Astrocyte (in vitro differentiated cells and primary cell): ENCODE data around the gene ASPG. TPM values are rescaled to one million over a fixed set of nuclear protein-coding genes. Genes with fewer than 3 reads are reported as not detected.

Source experiments
- DNase-seq: peaks from one replicate; pipeline ENCODE4 v3.0.0-alpha.2; 2010; ENCODE audit warnings: low read depth
- FAIRE-seq: peaks from 2 replicates; lab custom pipeline; 2011; peaks lifted over from hg19 to GRCh38; lab: Jason Lieb, UNC
- H2AFZ ChIP-seq: 2 replicates; pipeline ENCODE4 v1.6.0; 2012; ENCODE audit warnings: low read depth, low read length, inconsistent platforms
- H3K27ac ChIP-seq: 2 replicates; pipeline ENCODE4 v1.5.1; 2011; ENCODE audit warnings: low read depth, low read length, inconsistent platforms
- H3K27me3 ChIP-seq: 2 replicates; pipeline ENCODE4 v1.6.0; 2011; ENCODE audit warnings: low read length, inconsistent platforms; ENCODE audit not compliant: insufficient read depth
- H3K36me3 ChIP-seq: 2 replicates; pipeline ENCODE4 v1.5.1; 2011; ENCODE audit warnings: low read length, inconsistent platforms; ENCODE audit not compliant: insufficient read depth
- H3K4me1 ChIP-seq: 2 replicates; pipeline ENCODE4 v1.5.1; 2011; ENCODE audit warnings: low read length, inconsistent platforms; ENCODE audit not compliant: insufficient read depth
- H3K4me2 ChIP-seq: 2 replicates; pipeline ENCODE4 v1.6.0; 2012; ENCODE audit warnings: low read length, inconsistent platforms
- H3K4me3 ChIP-seq: 2 replicates; pipeline ENCODE4 v1.5.1; 2011; ENCODE audit warnings: low read depth, mild to moderate bottlenecking, low read length, inconsistent platforms; ENCODE audit not compliant: insufficient read depth
- H3K79me2 ChIP-seq: 2 replicates; pipeline ENCODE4 v1.6.0; 2012; ENCODE audit warnings: mild to moderate bottlenecking, low read length, inconsistent platforms; ENCODE audit not compliant: insufficient read depth
- H3K9ac ChIP-seq: 2 replicates; pipeline ENCODE4 v1.6.0; 2012; ENCODE audit warnings: mild to moderate bottlenecking, low read length, inconsistent platforms
- H3K9me3 ChIP-seq: 2 replicates; pipeline ENCODE4 v1.5.1; 2012; ENCODE audit warnings: low read depth, mild to moderate bottlenecking, low read length, inconsistent platforms; ENCODE audit not compliant: insufficient read depth
- H4K20me1 ChIP-seq: 2 replicates; pipeline ENCODE4 v1.6.0; 2012; ENCODE audit warnings: low read length, inconsistent platforms; ENCODE audit not compliant: insufficient read depth
- H3K27ac Mint-ChIP-seq: one replicate; pipeline ENCODE4 v1.8.0; 2021; ENCODE audit warnings: mild to moderate bottlenecking, mixed read lengths; ENCODE audit not compliant: unreplicated experiment
- H3K27me3 Mint-ChIP-seq: one replicate; pipeline ENCODE4 v1.8.0; 2021; ENCODE audit warnings: low read depth, mixed read lengths; ENCODE audit not compliant: unreplicated experiment
- H3K36me3 Mint-ChIP-seq: one replicate; pipeline ENCODE4 v1.8.0; 2021; ENCODE audit warnings: low read depth, mixed read lengths; ENCODE audit not compliant: unreplicated experiment
- H3K4me1 Mint-ChIP-seq: one replicate; pipeline ENCODE4 v1.8.0; 2021; ENCODE audit warnings: low read depth, mixed read lengths; ENCODE audit not compliant: unreplicated experiment
- H3K4me3 Mint-ChIP-seq: one replicate; pipeline ENCODE4 v1.8.0; 2021; ENCODE audit warnings: mild to moderate bottlenecking, moderate library complexity, mixed read lengths; ENCODE audit not compliant: unreplicated experiment
- H3K9me3 Mint-ChIP-seq: one replicate; pipeline ENCODE4 v1.8.0; 2021; ENCODE audit warnings: mild to moderate bottlenecking, mixed read lengths; ENCODE audit not compliant: unreplicated experiment
- EZH2 ChIP-seq: IDR thresholded peaks from 2 replicates; pipeline ENCODE4 v1.6.1; 2012; ENCODE audit warnings: mild to moderate bottlenecking, low read length, inconsistent platforms; ENCODE audit not compliant: insufficient read depth
- total RNA-seq: library from RNA; stranded (reverse); gene quantifications from 2 replicates; pipeline ENCODE4 v1.2.1, GENCODE V29; 2021
- TF ChIP-seq, protein P1 (sequence below): IDR thresholded peaks from 2 replicates; pipeline ENCODE4 v1.5.1; 2011; ENCODE audit warnings: low read depth, mild to moderate bottlenecking, inconsistent platforms, low read length, moderate library complexity; ENCODE audit not compliant: insufficient read depth

The ASPG gene
- total RNA-seq, 1 donor from 2014 or later = not detected

DNA sequence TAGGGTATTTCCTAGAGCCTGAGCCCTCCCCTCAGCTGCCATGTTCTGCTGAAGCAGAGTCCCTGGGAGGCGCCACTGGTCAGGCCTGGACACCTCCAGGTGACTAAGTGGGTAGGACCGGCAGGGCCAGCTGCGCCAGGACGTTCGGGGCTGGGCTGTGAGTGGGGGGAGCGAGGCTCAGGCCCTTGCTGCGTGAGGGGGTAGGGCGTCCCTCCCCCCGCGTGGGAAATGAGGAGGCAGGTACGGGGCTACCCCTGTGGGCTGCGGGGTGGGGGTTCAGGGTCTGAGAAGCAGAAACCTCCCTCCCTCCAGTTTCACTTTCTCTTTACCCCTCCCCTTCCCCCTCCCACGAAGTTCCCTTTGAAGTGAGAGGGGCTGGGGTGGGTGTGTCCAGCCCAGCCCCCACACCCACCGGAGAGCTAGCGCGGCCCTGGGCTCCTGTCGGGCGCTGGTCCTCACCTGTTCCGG lies 30.8 kb downstream of the ASPG start:
- H3K27ac ChIP-seq = no peak overlapping the region
- H3K36me3 ChIP-seq = no peaks in the 10 kb centered on the region
- no peaks in the 10 kb centered on the region for H4K20me1 ChIP-seq
- peak overlapping the region; percentile 19 for H3K4me2 ChIP-seq
- H3K9ac ChIP-seq = no peak overlapping the region
- H2AFZ ChIP-seq = no peak overlapping the region
- no peaks in the 10 kb centered on the region for H3K9me3 ChIP-seq
- H3K79me2 ChIP-seq = no peaks in the 10 kb centered on the region
- Mint-ChIP-seq H3K4me1 (no peaks in the 10 kb centered on the region), H3K9me3 (no peaks in the 10 kb centered on the region), H3K36me3 (no peaks in the 10 kb centered on the region), H3K27me3 (peaks cover 60% of the 10 kb centered on the region), H3K27ac (no peak overlapping the region), H3K4me3 (no peak overlapping the region)
- DNase-seq = no peak
- H3K4me3 ChIP-seq = no peak overlapping the region
- no peak for TF ChIP-seq EZH2
- TF ChIP-seq, protein P1, sequence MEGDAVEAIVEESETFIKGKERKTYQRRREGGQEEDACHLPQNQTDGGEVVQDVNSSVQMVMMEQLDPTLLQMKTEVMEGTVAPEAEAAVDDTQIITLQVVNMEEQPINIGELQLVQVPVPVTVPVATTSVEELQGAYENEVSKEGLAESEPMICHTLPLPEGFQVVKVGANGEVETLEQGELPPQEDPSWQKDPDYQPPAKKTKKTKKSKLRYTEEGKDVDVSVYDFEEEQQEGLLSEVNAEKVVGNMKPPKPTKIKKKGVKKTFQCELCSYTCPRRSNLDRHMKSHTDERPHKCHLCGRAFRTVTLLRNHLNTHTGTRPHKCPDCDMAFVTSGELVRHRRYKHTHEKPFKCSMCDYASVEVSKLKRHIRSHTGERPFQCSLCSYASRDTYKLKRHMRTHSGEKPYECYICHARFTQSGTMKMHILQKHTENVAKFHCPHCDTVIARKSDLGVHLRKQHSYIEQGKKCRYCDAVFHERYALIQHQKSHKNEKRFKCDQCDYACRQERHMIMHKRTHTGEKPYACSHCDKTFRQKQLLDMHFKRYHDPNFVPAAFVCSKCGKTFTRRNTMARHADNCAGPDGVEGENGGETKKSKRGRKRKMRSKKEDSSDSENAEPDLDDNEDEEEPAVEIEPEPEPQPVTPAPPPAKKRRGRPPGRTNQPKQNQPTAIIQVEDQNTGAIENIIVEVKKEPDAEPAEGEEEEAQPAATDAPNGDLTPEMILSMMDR = no peak
- FAIRE-seq = no peak
- H3K27me3 ChIP-seq = peaks cover 12% of the 10 kb centered on the region
- H3K4me1 ChIP-seq = no peaks in the 10 kb centered on the region

DNA sequence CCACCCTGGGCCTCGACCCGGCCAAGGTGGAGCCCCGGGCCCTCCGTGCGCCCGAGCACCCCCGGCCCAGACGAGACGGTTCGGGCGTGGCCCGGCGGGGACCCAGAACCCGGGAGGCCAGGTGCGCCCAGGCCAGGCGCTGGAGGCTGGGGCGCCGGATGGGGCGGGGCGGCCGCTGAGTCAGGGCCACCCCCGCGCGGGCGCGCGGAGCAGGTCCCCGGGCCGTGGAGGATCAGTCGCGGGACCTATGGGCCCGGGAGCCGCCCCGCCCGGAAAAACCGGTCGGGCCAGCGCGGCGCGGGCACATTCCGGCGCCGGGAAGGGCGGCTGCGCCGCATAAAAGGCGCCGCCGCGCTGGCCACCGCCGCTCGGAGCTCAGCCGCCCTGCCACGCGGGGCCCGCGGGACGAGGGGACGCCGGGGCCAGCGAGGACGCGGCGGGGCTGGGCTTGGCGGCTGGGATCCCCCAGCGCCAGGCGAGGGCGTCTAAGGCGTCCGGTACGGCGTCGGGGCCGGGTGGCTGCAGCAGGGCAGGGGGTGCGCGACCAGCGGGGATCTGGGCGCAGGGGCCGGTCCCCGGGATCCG lies 31.3 kb downstream of the ASPG start:
- Histone ChIP-seq H3K9me3 (no peaks in the 10 kb centered on the region), H3K4me3 (no peak overlapping the region), H3K36me3 (no peaks in the 10 kb centered on the region), H3K9ac (no peak overlapping the region), H3K4me1 (no peaks in the 10 kb centered on the region), H2AFZ (no peak overlapping the region), H4K20me1 (no peaks in the 10 kb centered on the region), H3K79me2 (no peaks in the 10 kb centered on the region), H3K27me3 (peaks cover 12% of the 10 kb centered on the region), H3K27ac (no peak overlapping the region), H3K4me2 (peak overlapping the region; percentile 19)
- Mint-ChIP-seq H3K36me3 (no peaks in the 10 kb centered on the region), H3K9me3 (no peaks in the 10 kb centered on the region), H3K4me3 (no peak overlapping the region), H3K27ac (no peak overlapping the region), H3K4me1 (no peaks in the 10 kb centered on the region), H3K27me3 (peaks cover 63% of the 10 kb centered on the region)
- FAIRE-seq (no peak), DNase-seq (no peak)
- no peak for TF ChIP-seq EZH2
- TF ChIP-seq, protein P1 = no peak

DNA sequence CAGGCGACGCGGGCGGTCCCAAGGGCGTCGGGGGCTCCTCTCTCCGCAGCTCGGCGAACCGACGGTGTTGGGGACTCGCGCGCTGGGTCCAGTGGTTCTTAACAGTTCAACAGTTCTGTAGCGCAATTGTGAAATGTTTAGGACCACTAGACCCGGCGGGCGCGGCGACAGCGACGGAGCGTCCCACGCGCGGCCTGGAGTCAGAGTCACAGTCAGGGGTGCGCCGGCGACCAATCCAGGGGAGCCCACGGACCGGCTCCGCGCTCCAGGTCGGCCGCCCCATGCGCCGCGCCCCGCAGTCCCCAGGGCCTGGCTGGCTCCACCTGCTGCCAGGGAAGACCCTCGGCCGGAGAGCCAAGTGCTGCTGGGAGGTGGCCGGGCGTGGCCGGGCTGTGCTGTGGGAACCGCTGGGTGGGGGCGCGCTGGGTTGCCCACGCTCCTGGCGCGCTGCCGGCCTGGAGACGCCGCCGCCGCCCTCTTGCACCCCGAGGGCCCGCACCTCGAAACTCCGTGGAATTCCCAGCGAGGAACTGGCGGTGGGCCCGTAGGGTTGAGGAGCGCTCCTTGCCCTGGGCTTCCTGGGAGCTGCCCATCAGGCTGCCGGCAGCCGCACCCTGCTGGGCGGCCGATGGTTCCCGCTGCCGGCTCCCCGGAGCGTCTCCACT lies 32.0 kb downstream of the ASPG start:
- no peak for DNase-seq
- Histone ChIP-seq H3K27me3 (peaks cover 12% of the 10 kb centered on the region), H3K9me3 (no peaks in the 10 kb centered on the region), H3K4me1 (no peaks in the 10 kb centered on the region), H3K4me2 (no peak overlapping the region), H3K4me3 (no peak overlapping the region), H3K79me2 (no peaks in the 10 kb centered on the region), H4K20me1 (no peaks in the 10 kb centered on the region), H3K9ac (no peak overlapping the region), H3K27ac (no peak overlapping the region), H2AFZ (no peak overlapping the region), H3K36me3 (no peaks in the 10 kb centered on the region)
- Mint-ChIP-seq H3K4me1 (no peaks in the 10 kb centered on the region), H3K27me3 (peaks cover 60% of the 10 kb centered on the region), H3K9me3 (no peaks in the 10 kb centered on the region), H3K36me3 (no peaks in the 10 kb centered on the region), H3K4me3 (no peak overlapping the region), H3K27ac (no peak overlapping the region)
- TF ChIP-seq EZH2 = peak; percentile 77
- TF ChIP-seq, protein P1 = no peak
- FAIRE-seq = no peak
